ENCODE data around the gene CLIC4. TPM values are rescaled to one million over a fixed set of nuclear protein-coding genes. Genes with fewer than 3 reads are reported as not detected.

Gene CLIC4
- total and polyA plus RNA-seq, 9 of the 15 experiments (the other 6 are each of a cell fraction or from before 2014, with no cell fraction given) = 16.0 to 67.5 (median 38.4) TPM

- no peak for TF ChIP-seq MYC (IDR thresholded peaks at IDR 0.05; ENCODE audit: low read depth, low read length)
- TF ChIP-seq MYC (CRISPR knock-in tag; IDR thresholded peaks at IDR 0.05; ENCODE audit: borderline replicate concordance, low read depth) = no peak
- peak; percentile 79 for TF ChIP-seq JUND (IDR thresholded peaks at IDR 0.05; ENCODE audit: borderline replicate concordance, low read depth, low read length)
- TF ChIP-seq JUND (tag; IDR thresholded peaks at IDR 0.05; ENCODE audit: borderline replicate concordance, low read depth, low read length) = peak; percentile 91
- TF ChIP-seq NCOA2 (IDR thresholded peaks at IDR 0.05; ENCODE audit: partially characterized antibody in 2 of 2) = no peak
- TF ChIP-seq ZNF449 (CRISPR knock-in tag; IDR thresholded peaks at IDR 0.05) = no peak
- TF ChIP-seq RB1 (IDR thresholded peaks at IDR 0.05; ENCODE audit: low read depth) = no peak
- TF ChIP-seq FOXA1 (IDR thresholded peaks at IDR 0.05; ENCODE audit: borderline replicate concordance) = no peak
- TF ChIP-seq NFE2 (IDR thresholded peaks at IDR 0.05; ENCODE audit: low read depth) = no peak
- no peak for TF ChIP-seq RNF219 (CRISPR knock-in tag; IDR thresholded peaks at IDR 0.05)
- TF ChIP-seq ZBTB12 (CRISPR knock-in tag; IDR thresholded peaks at IDR 0.05) = 0 out of 2 replicates have a peak, but pooled peaks have one; percentile 21
- peak; percentile 97 for TF ChIP-seq ZNF121 (CRISPR knock-in tag; conservative IDR thresholded peaks at IDR 0.05)
- no peak for TF ChIP-seq HSF4 (CRISPR knock-in tag; IDR thresholded peaks at IDR 0.05; ENCODE audit: borderline replicate concordance)
- TF ChIP-seq SP1 (CRISPR knock-in tag; IDR thresholded peaks at IDR 0.05) = no peak
- TF ChIP-seq RFX5 (IDR thresholded peaks at IDR 0.05; ENCODE audit: low read depth, low read length) = no peak
- TF ChIP-seq ZC3H11A (IDR thresholded peaks at IDR 0.05; ENCODE audit: low read depth, low read length) = no peak
- no peak for TF ChIP-seq ZC3H8 (IDR thresholded peaks at IDR 0.05)
- TF ChIP-seq MEIS2 (IDR thresholded peaks at IDR 0.05; ENCODE audit: partially characterized antibody) = peak; percentile 13
- 0 out of 2 replicates have a peak, but pooled peaks have one; percentile 52 for TF ChIP-seq ZNF766 (CRISPR knock-in tag; conservative IDR thresholded peaks at IDR 0.05)
- TF ChIP-seq CHD2 (IDR thresholded peaks at IDR 0.05; ENCODE audit: low read depth, low read length) = no peak
- TF ChIP-seq RAD21 (CRISPR knock-in tag; conservative IDR thresholded peaks at IDR 0.05 in 1 of 2, IDR thresholded peaks at IDR 0.05 in 1 of 2) = no peak
- no peak for TF ChIP-seq STAT5B (CRISPR knock-in tag; IDR thresholded peaks at IDR 0.05)
- no peak for TF ChIP-seq ZBTB49 (CRISPR knock-in tag; IDR thresholded peaks at IDR 0.05; ENCODE audit: borderline replicate concordance)
Observed at GRCh38 chr1:24762133-24762676, 17.0 kb downstream of the CLIC4 start (continued).

Data from K562 (cell line).